ENCODE results near the gene PLXNC1.

PLXNC1 gene

DNA sequence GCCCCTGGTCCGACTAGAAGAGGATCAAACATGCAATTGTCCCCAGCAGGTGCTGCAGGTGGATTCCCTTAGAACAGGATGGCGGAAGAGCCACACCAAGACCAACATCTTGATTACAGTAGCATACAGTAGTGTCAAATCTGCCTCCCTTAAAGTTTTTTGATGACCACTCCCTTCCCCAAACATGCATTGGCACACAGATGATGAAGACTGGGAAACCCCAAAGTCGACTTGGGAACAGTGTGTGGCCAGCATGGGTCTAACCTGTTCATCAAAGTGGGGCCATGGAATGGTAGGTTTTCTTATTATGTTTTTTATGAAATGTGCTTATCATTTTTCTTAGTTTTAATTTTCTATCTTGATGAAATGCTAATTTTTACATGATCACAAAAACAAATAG, 8.8 kb downstream of the PLXNC1 start:
- DNase-seq (ENCODE audit: low read depth in 3 of 3) = no peak

GRCh38 chr12:94157981-94158411, 9.6 kb downstream of the PLXNC1 start:
- DNase-seq (ENCODE audit: low read depth in 3 of 3) = no peak

DNA sequence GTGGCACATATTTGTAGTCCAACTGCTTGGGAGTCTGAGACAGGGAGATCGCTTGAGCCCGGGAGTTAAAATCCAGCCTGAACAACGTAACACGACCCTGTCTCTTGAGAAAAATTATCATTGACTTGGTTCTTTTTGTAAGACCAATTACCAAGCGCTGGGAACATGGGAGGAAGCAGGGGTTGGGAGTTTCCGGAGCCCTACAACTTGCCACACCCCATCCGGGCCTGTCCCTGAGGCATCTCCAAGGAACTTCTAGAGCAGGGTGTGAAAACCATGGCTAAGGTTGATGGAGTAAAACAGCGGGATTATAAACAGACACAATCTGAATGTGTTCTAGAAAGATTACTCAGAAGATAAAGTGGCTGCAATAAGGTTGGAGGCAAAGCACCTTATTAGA, 10.3 kb downstream of the PLXNC1 start:
- DNase-seq (ENCODE audit: low read depth in 3 of 3) = no peak

GRCh38 chr12:94162108-94162507, 13.7 kb downstream of the PLXNC1 start:
- DNase-seq (ENCODE audit: low read depth in 3 of 3) = no peak

GRCh38 chr12:94163850-94164249, 15.5 kb downstream of the PLXNC1 start:
- DNase-seq (ENCODE audit: low read depth in 3 of 3) = no peak

- no peak for DNase-seq (ENCODE audit: low read depth in 3 of 3)
Measured at GRCh38 chr12:94165138-94165537, 16.8 kb downstream of the PLXNC1 start.

GRCh38 chr12:94165670-94166364, 17.4 kb downstream of the PLXNC1 start:
- no peak for DNase-seq (ENCODE audit: low read depth in 3 of 3)

GRCh38 chr12:94167071-94167755, 18.8 kb downstream of the PLXNC1 start:
- DNase-seq (ENCODE audit: low read depth in 3 of 3) = no peak

- no peak for DNase-seq (ENCODE audit: low read depth in 3 of 3)
Measured at GRCh38 chr12:94167756-94168416, 19.5 kb downstream of the PLXNC1 start.

DNA sequence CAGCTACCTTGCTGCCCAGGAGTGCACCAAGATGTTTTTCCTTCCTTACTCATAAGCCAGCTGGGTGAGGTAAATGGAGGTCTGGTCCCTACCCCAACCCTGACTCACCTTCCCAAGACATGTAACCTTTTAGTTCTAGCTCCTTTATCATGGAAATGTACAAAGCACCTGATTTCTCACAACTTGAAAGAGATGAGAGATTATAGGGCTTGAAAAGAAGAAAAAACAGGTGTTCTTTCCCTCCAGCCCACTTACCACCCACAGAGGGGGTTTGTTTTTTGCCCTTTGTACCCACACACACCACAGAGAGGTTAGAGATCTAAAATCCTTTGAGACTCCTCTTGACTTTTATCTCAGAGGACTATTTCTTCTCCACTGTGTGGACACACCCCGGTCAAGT, 21.1 kb downstream of the PLXNC1 start:
- DNase-seq (ENCODE audit: low read depth in 3 of 3) = no peak

DNA sequence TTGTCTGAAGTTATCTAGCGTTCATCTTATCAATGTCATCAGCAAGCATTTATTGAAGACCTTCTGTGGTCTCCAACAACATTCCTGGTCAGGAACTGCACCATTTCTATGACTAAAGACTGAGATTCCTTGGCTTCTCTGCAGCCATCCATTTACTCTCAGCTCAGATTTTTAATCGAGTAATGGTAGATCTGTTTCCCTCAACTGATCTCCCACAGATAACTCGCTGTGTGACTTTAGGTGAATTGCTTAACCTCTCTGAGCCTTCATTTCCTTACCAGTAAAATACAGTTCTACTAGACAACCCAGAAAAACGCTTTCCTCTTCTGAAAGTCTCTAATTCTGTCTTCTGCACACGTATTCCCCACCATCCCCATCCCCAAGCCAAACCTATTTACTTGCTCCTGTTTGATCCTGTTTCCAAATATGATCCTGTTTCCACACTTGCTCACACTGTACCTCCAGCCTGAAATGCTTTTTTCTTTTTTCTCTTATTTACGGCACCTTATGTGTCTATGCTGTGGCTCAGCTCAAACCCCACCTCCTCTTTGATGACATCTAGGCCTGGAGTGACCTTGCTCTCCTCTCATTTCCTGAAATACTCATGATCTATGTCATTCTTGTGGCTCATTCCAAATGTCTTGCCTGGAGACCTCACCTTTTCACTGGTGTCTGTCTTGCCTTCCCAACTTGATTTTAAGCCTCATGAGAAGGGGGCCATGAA, 21.8 kb downstream of the PLXNC1 start:
- DNase-seq (ENCODE audit: low read depth in 3 of 3) = no peak

- DNase-seq (ENCODE audit: low read depth in 3 of 3) = no peak
Measured at GRCh38 chr12:94170690-94171594, 22.6 kb downstream of the PLXNC1 start.

- no peak for DNase-seq (ENCODE audit: low read depth in 3 of 3)
Measured at GRCh38 chr12:94171595-94171930, 23.2 kb downstream of the PLXNC1 start.

DNA sequence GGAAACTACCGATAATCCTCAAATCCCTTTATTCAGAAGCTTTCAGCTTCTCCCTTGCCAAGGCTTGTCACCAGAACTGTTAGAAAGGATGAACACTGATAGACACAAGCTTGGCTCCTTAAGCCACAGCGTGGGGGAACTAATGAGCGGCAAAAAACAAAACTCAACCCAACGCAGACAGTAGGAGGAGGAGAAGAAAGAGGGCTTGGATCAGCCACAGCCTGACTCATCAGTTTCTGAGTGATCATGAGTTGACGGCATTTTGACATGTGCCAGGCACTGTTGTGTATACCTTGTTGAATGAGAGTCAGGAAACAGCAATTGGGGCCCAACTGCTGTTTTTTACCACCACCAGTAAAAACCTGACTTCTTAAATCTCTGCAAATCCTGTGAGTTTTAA, 23.7 kb downstream of the PLXNC1 start:
- DNase-seq (ENCODE audit: low read depth in 3 of 3) = peak in 2 of 3 experiments; percentile 39 to 40

- no peak for DNase-seq (ENCODE audit: low read depth in 3 of 3)
Measured at GRCh38 chr12:94172973-94173372, 24.6 kb downstream of the PLXNC1 start.

DNA sequence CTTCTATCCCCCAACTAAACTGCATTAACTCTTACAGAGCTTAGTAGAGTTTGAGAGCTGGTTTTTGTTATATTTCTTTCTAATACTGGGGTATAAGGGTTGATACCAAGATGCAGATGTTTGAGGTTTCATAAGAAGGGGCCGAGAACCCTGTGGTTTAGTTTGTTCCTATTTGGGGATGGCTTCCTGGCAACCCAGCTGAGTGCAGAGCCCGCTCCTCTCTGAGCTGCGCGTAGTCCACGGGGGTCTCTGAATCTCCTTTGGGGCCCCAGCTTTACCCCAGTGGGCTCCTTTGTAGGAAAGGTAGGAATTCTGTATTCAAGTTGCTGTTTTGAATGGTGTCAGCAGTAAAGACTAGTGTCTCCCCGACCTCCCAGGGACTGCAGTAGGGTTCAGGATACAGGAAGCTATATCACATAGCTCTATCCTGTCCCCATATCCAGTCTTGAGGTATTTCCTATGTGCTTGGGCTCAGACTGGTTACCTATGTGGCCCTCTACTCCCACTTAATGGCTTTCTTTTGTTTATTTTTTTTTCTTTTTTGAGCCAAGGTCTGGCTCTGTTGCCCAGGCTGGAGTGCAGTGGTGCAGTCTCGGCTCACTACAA, 25.4 kb downstream of the PLXNC1 start:
- DNase-seq (ENCODE audit: low read depth in 3 of 3) = no peak

- peak in 1 of 3 experiments; percentile 32 for DNase-seq (ENCODE audit: low read depth in 3 of 3)
Measured at GRCh38 chr12:94174576-94174975, 26.2 kb downstream of the PLXNC1 start.

DNA sequence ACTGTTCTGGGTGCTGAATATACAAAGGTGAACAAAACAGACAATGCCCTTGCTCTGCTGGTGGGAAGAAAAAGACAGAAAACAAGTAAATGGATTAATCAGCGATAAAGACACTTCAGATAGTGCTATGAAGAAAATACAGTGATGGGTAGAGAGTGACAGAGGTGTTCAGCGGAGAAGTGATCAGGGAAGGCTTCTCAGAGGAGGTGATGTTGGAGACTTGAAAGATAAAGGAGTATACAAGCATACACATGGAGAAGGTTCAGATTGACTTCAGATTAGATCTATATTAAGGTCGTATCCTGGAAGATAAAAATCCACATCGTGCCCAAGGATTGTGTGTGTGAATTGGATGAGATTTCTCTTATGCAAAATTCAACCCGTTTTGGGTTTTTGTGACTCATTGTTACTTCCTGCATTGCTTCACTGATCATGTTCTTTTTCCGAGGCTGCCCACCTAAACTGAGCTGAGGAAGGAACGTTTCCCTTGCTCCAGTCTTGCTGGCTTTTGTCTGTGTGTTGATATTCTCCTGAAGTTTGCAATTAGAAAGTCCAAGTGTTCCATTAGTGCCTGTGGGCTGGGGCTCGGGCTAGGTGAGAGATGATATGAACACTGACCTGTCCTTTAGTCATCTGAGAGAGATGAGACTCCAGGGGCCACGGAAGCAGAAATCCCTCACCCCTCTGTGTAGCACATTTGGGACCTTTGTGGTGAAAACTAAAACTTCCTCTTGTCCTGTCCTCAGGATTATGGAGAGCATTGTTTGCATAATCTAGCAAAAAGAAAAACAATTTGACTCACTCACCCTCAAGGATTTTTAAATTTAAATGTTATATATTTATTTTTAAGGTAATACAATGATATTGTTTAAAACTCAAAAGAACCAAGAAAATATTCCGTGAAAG, 27.6 kb downstream of the PLXNC1 start:
- DNase-seq (ENCODE audit: low read depth in 3 of 3) = no peak

GRCh38 chr12:94178054-94178453, 29.7 kb downstream of the PLXNC1 start:
- DNase-seq (ENCODE audit: low read depth in 3 of 3) = no peak

- DNase-seq (ENCODE audit: low read depth in 3 of 3) = no peak
Measured at GRCh38 chr12:94178882-94179281, 30.5 kb downstream of the PLXNC1 start.
